GM18951 (cell line): Measurements from ENCODE around the gene CMBL.

Source experiments
- POLR2A ChIP-seq: IDR thresholded peaks from 4 replicates; pipeline ENCODE4 v1.6.1; 2011; ENCODE audit warnings: mild to moderate bottlenecking; ENCODE audit not compliant: insufficient read length, insufficient read depth; ENCODE audit errors: extremely low read depth
- in situ Hi-C: fragments of 300-500 bp; cut with MboI; formaldehyde crosslinking; loops from one replicate; pipeline ENCODE4 v1.12.0; 2022; ENCODE audit warnings: low sequenced_read_pairs, mixed read lengths, inconsistent platforms; ENCODE audit not compliant: unreplicated experiment

Gene CMBL

DNA sequence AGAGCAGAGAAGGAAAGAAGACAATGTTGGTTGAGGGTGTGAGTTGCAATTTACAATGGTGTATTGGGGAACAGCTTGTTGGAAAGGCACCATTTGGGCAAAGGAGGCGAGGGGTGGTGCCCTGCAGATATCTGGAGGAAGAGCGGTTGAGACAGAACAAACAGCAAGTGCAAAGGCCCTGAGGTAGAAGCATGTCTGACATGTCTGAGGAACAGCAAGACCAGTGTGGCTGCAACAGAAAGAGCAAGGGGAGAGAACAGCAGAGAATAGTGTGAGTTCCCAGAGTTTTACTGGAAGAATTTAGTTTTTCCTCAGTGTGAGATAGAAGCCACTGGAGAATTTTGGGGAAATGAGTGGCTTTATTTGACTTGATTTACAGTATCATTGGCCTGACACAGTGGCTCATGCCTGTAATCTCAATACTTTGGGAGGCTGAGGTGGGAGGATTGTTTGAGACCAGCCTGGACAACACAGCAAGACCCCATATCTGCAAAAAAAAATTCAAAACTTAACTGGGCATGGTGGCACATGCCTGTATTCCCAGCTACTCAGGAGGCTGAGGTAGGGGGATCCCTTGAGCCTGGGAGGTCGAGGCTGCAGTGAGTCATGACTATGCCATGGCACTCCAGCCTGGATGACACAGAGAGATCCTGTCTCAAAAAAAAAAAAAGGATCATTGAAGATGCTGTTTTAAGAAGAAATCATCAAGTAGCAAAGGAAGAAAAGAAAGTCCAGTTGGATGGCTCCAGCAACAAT is 13.6 kb downstream of the CMBL start:
- no peak for TF ChIP-seq POLR2A
- in situ Hi-C loops, result loop anchor here (25.0 kb wide), 1 partner anchor 118 kb away; no protein-coding TSS in a partner anchor

DNA sequence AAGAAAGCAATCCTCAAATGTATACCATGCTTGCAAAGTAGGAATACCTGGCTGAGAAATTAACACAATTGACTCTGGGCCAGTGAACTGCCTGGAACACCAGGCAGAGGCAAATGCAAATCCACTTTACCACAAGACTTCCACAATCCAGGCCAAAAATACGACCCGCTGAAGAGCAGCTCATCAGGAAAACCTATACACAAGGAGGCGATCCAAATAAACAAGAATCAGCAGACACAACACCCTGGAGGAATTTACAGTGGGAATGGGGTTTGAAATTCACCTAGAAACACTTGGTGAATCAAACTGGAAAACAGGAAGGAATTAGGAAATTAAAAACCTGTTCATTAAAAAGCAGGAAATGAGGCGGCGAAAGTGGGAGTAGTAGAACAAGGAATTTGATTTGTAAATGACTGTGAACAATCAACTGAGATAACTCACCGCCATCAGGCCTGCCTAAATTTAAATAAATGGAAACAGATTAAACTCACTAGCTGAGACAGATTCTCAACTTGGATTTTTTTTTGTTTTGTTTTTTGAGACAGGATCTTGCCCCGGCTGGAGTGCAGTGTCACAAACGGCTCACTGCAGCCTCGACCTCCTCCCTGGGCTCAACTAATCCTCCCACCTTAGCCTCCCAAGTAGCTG is 15.9 kb downstream of the CMBL start:
- in situ Hi-C loops, result loop anchor here (25.0 kb wide), 1 partner anchor 120 kb away; no protein-coding TSS in a partner anchor
- TF ChIP-seq POLR2A, result no peak

DNA sequence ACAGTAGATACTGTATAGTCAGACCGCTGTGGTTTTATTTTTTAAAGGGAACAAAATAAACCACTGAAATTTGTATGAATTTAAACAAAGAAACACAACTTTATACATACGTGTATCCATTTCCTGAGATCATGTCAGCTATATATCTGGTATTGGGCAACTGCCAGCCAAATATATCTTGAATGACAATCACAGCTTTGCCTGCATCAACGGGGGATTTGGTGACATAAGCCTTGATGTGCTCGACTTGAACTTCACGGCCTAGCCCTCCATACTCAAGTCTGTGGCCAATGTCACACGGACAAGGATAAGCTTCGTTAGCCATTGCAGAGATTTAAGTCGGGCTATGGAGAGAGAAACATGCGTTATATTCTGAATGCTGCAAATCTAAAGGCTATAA is 17.3 kb downstream of the CMBL start:
- in situ Hi-C loops, result loop anchor here (25.0 kb wide), 1 partner anchor 122 kb away; no protein-coding TSS in a partner anchor
- no peak for TF ChIP-seq POLR2A

DNA sequence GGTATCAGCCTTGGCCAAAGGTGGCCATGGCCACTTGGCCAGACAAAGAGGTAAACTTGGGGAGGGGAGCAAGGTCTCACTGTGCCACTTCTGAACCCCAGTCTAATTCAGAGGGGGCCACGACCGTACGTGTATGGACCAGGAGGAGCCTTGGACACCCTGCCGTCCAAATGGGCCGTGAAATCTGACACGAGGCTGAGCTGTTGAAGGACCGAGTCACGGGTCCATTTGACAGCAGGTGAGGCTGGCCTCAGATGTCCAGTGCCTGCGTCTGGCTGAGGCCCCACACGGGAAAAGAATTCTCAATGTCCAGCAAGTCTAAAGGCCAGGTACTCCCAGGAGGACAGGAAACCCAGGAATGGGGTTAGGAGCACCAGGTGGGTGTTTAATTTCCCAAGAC is 17.7 kb downstream of the CMBL start:
- in situ Hi-C loops, result loop anchor here (25.0 kb wide), 1 partner anchor 122 kb away; no protein-coding TSS in a partner anchor
- TF ChIP-seq POLR2A, result no peak

DNA sequence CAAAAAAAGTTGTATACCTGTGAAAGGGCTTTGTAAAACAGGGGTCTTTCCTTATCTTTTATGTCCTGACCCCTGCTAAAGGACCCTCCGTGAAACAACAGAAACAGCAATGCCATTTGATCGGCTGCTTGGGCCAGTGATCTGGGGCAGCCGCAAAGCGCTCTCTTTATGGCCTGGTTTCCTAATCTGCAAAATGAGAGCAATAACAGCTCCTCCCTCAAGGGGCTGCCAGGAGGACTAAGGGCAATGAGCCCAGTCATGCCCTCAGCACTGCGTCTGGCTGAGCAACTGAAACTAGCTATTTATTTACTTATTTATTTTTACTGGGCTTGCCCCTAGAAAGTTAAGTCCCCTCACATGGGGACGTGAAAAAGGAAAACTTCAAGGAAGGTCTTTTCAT is 18.3 kb downstream of the CMBL start:
- TF ChIP-seq POLR2A, result no peak
- in situ Hi-C loops, result loop anchor here (25.0 kb wide), 1 partner anchor 123 kb away; no protein-coding TSS in a partner anchor

DNA sequence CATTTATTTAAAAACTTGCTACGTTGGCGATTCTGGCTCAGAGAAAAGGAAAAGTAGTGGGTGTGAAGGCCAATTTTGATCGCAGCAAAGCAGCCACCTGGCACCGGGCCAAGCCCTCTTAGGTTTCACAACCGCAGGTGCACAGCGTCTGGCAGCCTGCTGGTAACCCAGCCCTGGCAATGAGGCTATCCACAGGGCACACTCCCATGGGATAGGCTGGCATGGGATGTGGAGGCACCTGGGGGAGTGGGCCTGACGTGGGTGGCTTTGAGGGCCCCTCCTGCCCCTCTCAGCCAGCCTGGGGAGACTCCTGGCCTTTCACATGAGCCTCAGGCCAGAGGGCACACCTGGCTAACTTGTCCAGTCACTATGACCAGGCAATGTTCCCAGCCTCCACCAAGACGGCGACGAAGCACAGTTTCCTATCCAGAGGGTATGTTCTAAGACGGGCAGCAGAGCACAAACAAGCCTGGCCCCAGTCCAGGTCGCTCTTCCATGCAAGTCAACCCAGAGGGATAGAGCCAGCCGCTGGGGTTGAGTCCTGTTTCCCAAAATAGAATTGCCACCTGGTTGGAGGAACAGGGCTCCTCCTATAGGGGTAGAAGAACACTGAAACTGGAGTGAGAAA is 19.0 kb downstream of the CMBL start:
- in situ Hi-C loops, result loop anchor here (25.0 kb wide), 1 partner anchor 124 kb away; no protein-coding TSS in a partner anchor
- TF ChIP-seq POLR2A, result no peak

DNA sequence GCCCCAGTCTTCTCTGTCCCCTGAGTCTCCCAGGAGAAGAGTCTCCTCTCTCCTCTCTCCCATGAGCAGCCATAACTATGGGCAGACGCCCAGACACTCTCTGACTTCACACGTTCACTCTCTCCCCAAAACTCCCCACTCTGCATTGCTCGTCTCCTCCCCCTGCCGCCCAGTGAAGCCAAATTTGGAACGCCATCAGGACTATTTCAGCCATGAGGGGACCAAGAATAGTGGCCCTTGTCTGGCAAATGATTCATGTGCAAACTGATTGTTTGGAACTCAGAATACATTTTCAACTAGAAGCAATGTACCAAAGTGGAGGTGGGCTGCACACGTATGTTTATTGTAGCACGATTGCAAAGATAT is 20.9 kb downstream of the CMBL start:
- in situ Hi-C loops, result loop anchor here (25.0 kb wide), 1 partner anchor 125 kb away; no protein-coding TSS in a partner anchor
- TF ChIP-seq POLR2A, result no peak

DNA sequence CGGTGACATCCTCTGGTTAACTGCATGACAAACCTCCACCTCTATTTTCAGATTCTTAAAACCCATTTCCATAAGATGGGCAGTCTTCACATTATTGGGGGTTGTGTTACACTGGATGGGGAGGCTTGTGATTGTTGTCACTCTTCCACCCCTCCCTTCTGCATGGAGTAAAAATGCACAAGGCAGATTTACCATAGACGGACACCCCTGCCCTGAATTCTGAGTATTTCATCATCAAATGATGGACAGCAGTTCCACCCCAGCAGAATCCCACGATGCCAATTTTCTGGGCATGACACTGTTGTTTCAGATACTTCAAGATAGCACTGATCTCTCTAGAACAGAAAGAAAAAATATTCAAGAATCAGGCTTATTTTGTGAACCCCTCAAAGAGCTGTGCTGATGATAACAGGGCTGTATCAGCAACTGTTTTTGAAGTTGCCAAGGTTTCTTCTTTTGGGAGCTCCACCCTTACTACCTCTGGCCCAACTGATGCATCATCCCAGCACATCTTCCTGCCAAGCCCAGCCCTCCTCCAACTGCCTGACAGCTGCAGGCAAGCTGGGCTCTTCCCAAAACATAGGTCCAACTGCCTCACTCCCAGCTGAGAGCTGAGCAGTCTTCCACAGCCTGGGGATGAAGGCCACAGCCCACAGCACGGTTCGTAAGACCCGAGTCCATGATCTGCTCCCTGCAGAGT is 21.4 kb downstream of the CMBL start:
- no peak for TF ChIP-seq POLR2A

DNA sequence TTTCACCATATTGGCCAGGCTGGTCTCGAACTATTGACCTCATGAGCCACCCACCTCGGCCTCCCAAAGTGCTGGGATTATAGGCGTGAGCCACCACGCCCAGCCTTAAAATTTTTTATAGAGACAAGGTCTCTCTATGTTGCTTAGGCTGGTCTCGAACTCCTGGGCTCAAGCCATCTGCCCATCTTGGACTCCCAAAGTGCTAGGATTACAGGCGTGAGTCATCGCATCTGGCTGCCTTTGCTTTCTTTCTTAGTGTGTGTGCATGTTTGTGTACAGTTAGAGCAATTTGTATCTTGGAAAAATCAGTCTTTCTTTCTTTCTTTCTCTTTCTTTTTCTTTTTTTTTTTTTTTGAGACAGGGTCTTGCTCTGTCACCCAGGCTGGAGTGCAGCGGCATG is 22.3 kb downstream of the CMBL start:
- in situ Hi-C loops, result loop anchor here (25.0 kb wide), 1 partner anchor 127 kb away; no protein-coding TSS in a partner anchor

More for the DNA sequence above, 21.4 kb downstream of the CMBL start:
- in situ Hi-C loops, result loop anchor here (25.0 kb wide), 1 partner anchor 126 kb away; no protein-coding TSS in a partner anchor

DNA sequence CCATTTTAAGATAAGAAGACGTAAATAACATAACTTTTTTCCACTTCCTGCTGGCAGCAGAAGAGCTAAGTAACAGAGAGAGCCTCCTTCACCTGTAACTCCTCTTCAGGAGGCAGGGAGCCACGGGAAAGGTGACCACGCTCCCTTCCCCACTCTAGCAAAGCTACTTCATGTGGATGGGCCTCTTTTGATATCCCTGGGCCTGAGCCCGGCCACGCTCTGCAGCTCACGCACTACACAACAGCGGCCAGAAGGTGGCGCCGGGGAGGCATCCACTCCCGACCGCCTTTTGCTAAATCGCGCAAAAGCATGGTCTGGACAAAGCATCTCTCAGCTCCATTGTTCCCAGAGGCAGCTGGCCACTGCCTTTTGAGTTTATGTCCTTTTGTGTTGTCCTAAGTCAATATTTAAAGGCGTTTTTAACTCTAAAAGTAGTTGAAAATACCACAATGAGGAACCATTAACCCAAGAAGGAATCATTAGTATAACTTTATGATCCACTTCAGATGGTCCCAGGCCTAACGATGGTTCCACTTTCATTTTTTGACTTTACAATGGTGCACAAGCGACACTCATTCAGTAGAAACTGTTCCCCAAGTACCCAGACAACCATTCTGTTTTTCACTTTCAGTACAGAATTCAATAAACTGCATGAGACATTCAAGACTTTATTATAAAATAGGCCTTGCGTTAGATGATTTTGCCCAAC is 23.6 kb downstream of the CMBL start:
- in situ Hi-C loops, result loop anchor here (25.0 kb wide), 1 partner anchor 128 kb away; no protein-coding TSS in a partner anchor
- TF ChIP-seq POLR2A, result no peak

DNA sequence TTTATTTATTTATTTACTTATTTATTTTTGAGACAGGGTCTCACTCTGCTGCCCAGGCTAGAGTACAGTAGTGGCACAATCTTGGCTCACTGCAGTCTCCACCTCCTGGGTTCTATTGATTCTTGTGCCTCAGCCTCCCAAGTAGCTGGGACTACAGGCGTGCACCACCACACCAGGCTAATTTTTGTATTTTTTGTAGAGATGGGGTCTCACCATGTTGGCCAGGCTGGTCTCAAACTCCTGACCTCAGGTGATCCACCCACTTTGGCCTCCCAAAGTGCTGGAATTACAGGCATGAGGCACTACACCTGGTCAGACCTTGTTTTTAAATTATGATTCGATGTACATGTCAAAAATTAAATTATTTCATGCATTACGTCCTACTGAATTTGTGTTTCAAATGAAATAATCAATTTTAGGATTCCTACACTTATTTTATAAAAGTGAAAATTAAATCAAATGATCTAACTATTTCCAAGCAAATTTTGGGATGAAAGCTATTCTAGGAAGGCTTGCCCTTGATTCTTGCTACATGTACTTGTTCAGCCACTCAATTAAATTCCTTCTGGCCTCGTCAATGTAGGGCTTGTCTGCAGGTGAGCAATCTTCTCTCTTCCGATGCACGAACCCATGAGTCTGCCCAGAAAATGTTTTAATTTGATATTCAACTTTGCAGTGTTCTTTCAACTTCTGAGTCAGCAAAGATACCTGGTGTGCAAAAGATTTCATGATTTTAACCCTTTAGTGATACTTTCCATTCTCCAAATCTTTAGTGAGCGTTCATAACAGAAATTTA is 27.6 kb downstream of the CMBL start:
- TF ChIP-seq POLR2A, result no peak

More for the DNA sequence above, 27.6 kb downstream of the CMBL start:
- in situ Hi-C loops, result loop anchor here (25.0 kb wide), 1 partner anchor 132 kb away; no protein-coding TSS in a partner anchor
